Measurements from ENCODE around the gene BSN. TPM values are rescaled to one million over a fixed set of nuclear protein-coding genes. Genes with fewer than 3 reads are reported as not detected.

Gene BSN
- total RNA-seq, 4 donors from 2014 or later, result 0.37 to 0.81 (median 0.73) TPM

- ATAC-seq, result no peak
- Histone ChIP-seq H3K27me3 (no peaks in the 10 kb centered on the region), H3K4me3 (no peak overlapping the region), H3K9me3 (no peaks in the 10 kb centered on the region), H3K27ac (no peak overlapping the region), H3K4me1 (no peaks in the 10 kb centered on the region), H3K36me3 (peaks cover 0 to 12% of the 10 kb centered on the region in 2 donors)
- WGBS, 2 donors (ENCODE audit: low coverage in 1 of 2), result 14 to 53% methylated on average over 2 to 6 of the region's 8 CpGs
- TF ChIP-seq CTCF (IDR thresholded peaks at IDR 0.05), result no peak
- no peak for TF ChIP-seq POLR2A (IDR thresholded peaks at IDR 0.05)
- TF ChIP-seq EP300 (IDR thresholded peaks at IDR 0.05), result no peak
- no peak for TF ChIP-seq POLR2AphosphoS5 (IDR thresholded peaks at IDR 0.05)
Measured at GRCh38 chr3:49626101-49626581, 71.9 kb downstream of the BSN start.

DNA sequence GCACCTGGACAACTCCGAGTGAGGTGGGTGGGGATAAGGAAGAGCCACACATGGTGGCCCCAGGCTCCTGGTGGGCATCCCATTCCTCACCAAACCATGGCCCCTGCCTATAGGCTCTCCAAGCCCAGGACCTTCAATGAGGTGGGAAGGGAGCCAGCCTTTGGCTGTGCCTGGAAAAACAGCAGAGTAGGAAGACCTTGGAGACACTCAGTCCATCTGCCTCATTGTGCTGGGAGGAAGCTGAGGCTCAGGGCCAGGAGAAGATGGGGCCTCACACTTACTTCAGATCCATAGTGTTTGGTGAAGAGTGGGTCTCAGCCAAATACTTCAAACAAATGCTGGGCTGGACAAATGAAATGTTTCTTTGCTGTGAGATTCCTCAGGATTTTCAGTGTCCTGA lies 72.5 kb downstream of the BSN start:
- WGBS, 2 donors (ENCODE audit: low coverage in 1 of 2), result no CpG with 5 or more reads among the region's 1 CpG
- Histone ChIP-seq H3K4me1 (no peaks in the 10 kb centered on the region), H3K27me3 (no peaks in the 10 kb centered on the region), H3K36me3 (peaks cover 0 to 12% of the 10 kb centered on the region in 2 donors), H3K9me3 (peaks cover 0 to 6% (median 0%) of the 10 kb centered on the region in 3 donors), H3K27ac (no peak overlapping the region), H3K4me3 (no peak overlapping the region)
- no peak for ATAC-seq
- TF ChIP-seq POLR2A (IDR thresholded peaks at IDR 0.05), result no peak
- no peak for TF ChIP-seq EP300 (IDR thresholded peaks at IDR 0.05)

- Histone ChIP-seq H3K27ac (no peak overlapping the region), H3K27me3 (no peaks in the 10 kb centered on the region), H3K36me3 (peaks cover 0 to 12% of the 10 kb centered on the region in 2 donors), H3K4me1 (no peaks in the 10 kb centered on the region), H3K4me3 (no peak overlapping the region), H3K9me3 (peaks cover 0 to 12% (median 0%) of the 10 kb centered on the region in 3 donors)
- no peak for TF ChIP-seq CTCF (IDR thresholded peaks at IDR 0.05)
- 83% methylated on average over 2 of the region's 5 CpGs; no CpG with 5 or more reads in 1 of the 2 donors for WGBS, 2 donors (ENCODE audit: low coverage in 1 of 2)
- no peak for ATAC-seq
Measured at GRCh38 chr3:49627634-49628033, 73.4 kb downstream of the BSN start.

GRCh38 chr3:49628249-49628648 lies 74.0 kb downstream of the BSN start:
- Histone ChIP-seq H3K27ac (no peak overlapping the region), H3K27me3 (no peaks in the 10 kb centered on the region), H3K9me3 (peaks cover 0 to 12% (median 0%) of the 10 kb centered on the region in 3 donors), H3K4me1 (no peaks in the 10 kb centered on the region), H3K4me3 (no peak overlapping the region), H3K36me3 (peaks cover 0 to 12% of the 10 kb centered on the region in 2 donors)
- no peak for ATAC-seq
- 100% methylated on average over 1 of the region's 2 CpGs for WGBS, 2 donors (ENCODE audit: low coverage in 1 of 2)
- TF ChIP-seq POLR2A (IDR thresholded peaks at IDR 0.05) (no peak), CTCF (IDR thresholded peaks at IDR 0.05) (no peak), POLR2AphosphoS5 (IDR thresholded peaks at IDR 0.05) (no peak)

DNA sequence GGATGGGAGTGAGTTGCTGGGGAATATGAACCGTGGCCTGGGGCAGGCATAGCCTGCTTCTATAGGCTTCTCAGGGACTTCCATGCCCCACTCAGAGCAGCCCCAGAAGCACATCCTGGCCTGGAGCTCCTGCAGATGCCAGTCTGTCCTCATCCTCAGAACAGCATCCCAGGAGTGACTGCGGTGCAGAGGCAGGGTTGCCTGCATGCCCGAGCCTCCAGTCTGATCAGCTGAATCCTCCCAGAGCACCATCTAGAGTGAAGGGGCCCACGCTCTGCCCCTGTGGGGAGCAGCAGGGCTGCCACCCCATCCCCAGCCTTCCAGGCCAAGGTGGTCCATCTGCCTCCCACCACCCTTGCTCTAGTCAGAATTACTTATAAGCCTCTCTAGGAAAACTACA lies 75.2 kb downstream of the BSN start:
- Histone ChIP-seq H3K36me3 (peaks cover 0 to 12% of the 10 kb centered on the region in 2 donors), H3K4me1 (no peaks in the 10 kb centered on the region), H3K27ac (no peak overlapping the region), H3K27me3 (no peaks in the 10 kb centered on the region), H3K4me3 (no peak overlapping the region), H3K9me3 (peaks cover 0 to 12% (median 0%) of the 10 kb centered on the region in 3 donors)
- TF ChIP-seq POLR2A (IDR thresholded peaks at IDR 0.05) (no peak), CTCF (IDR thresholded peaks at IDR 0.05) (no peak), POLR2AphosphoS5 (IDR thresholded peaks at IDR 0.05) (no peak), EP300 (IDR thresholded peaks at IDR 0.05) (no peak)
- WGBS, 2 donors (ENCODE audit: low coverage in 1 of 2), result 90% methylated on average over 2 of the region's 4 CpGs; no CpG with 5 or more reads in 1 of the 2 donors
- ATAC-seq, result no peak

All from gastroesophageal sphincter (tissue), 4 donors.